Skeletal muscle tissue (tissue), 4 donors: ENCODE measurements around the gene DCAF8. TPM values are rescaled to one million over a fixed set of nuclear protein-coding genes. Genes with fewer than 3 reads are reported as not detected.

Experiments
- H3K27ac ChIP-seq: one replicate; pipeline ENCODE4 v1.7.0; 2013; ENCODE audit warnings: mild to moderate bottlenecking, low read depth, low read length, inconsistent platforms
- H3K27me3 ChIP-seq, 3 donors: one replicate each; pipeline ENCODE4 v1.7.0; 2013; ENCODE audit warnings: low read length in 3 of 3; ENCODE audit not compliant: control insufficient read depth in 3 of 3, insufficient read depth in 3 of 3
- H3K36me3 ChIP-seq, 3 donors: one replicate each; pipeline ENCODE4 v1.7.0; 2013; ENCODE audit warnings: low read length in 3 of 3; ENCODE audit not compliant: control insufficient read depth in 3 of 3, insufficient read depth in 3 of 3
- H3K4me1 ChIP-seq, 3 donors: one replicate each; pipeline ENCODE4 v1.7.0; 2013; ENCODE audit warnings: low read length in 3 of 3, mild to moderate bottlenecking in 3 of 3; ENCODE audit not compliant: control insufficient read depth in 3 of 3, insufficient read depth in 3 of 3
- H3K4me3 ChIP-seq, 3 donors: one replicate each; pipeline ENCODE4 v1.7.0; 2013; ENCODE audit warnings: low read length in 3 of 3
- H3K9ac ChIP-seq, 3 donors: one replicate each; pipeline ENCODE4 v1.7.0; 2013; ENCODE audit warnings: low read length in 3 of 3, mild to moderate bottlenecking in 3 of 3, moderate library complexity in 2 of 3, low read depth in 1 of 3
- H3K9me3 ChIP-seq, 3 donors: one replicate each; pipeline ENCODE4 v1.7.0; 2013; ENCODE audit warnings: low read length in 3 of 3; ENCODE audit not compliant: control insufficient read depth in 3 of 3
- total RNA-seq: library from RNA; depleted of rRNA; stranded (reverse); fragments of >200 nt; gene quantifications from one replicate; pipeline ENCODE4 v1.2.3, GENCODE V29; 2014
- donor health status: Osteomylitis.

The DCAF8 gene
- total RNA-seq, 1 donor from 2014 or later, result 63.2 TPM

- Histone ChIP-seq H3K4me1 (peaks cover 7 to 11% (median 11%) of the 10 kb centered on the region in 3 donors), H3K9me3 (no peaks in the 10 kb centered on the region), H3K4me3 (no peak overlapping the region), H3K9ac (no peak overlapping the region), H3K27ac (no peak overlapping the region), H3K27me3 (no peaks in the 10 kb centered on the region), H3K36me3 (peaks cover 32 to 68% (median 53%) of the 10 kb centered on the region in 3 donors)
These were observed 25.5 kb downstream of the DCAF8 start for GRCh38 chr1:160236806-160237205.

- H3K27ac ChIP-seq, result no peak overlapping the region
- H3K9ac ChIP-seq, result no peak overlapping the region
- peaks cover 0 to under 1% (median 0%) of the 10 kb centered on the region in 3 donors for H3K4me1 ChIP-seq
- H3K36me3 ChIP-seq, result peaks cover 23 to 73% (median 59%) of the 10 kb centered on the region in 3 donors
- no peak overlapping the region for H3K4me3 ChIP-seq
- no peaks in the 10 kb centered on the region for H3K27me3 ChIP-seq
- H3K9me3 ChIP-seq, result no peaks in the 10 kb centered on the region
These were observed 29.4 kb downstream of the DCAF8 start for GRCh38 chr1:160232911-160233310.

GRCh38 chr1:160228431-160228830 is 33.9 kb downstream of the DCAF8 start:
- H3K4me3 ChIP-seq, result no peak overlapping the region
- H3K36me3 ChIP-seq, result peaks cover 37 to 85% (median 74%) of the 10 kb centered on the region in 3 donors
- no peak overlapping the region for H3K9ac ChIP-seq
- H3K4me1 ChIP-seq, result peaks cover 0 to 6% (median 0%) of the 10 kb centered on the region in 3 donors
- H3K27ac ChIP-seq, result no peak overlapping the region
- no peaks in the 10 kb centered on the region for H3K9me3 ChIP-seq
- no peaks in the 10 kb centered on the region for H3K27me3 ChIP-seq

GRCh38 chr1:160227561-160227960 is 34.8 kb downstream of the DCAF8 start:
- Histone ChIP-seq H3K36me3 (peaks cover 45 to 87% (median 83%) of the 10 kb centered on the region in 3 donors), H3K4me3 (no peak overlapping the region), H3K4me1 (peaks cover 0 to 6% (median 0%) of the 10 kb centered on the region in 3 donors), H3K9me3 (no peaks in the 10 kb centered on the region), H3K27ac (no peak overlapping the region), H3K27me3 (no peaks in the 10 kb centered on the region), H3K9ac (no peak overlapping the region)

GRCh38 chr1:160227034-160227433 is 35.3 kb downstream of the DCAF8 start:
- no peaks in the 10 kb centered on the region for H3K9me3 ChIP-seq
- H3K36me3 ChIP-seq, result peaks cover 50 to 91% (median 87%) of the 10 kb centered on the region in 3 donors
- no peak overlapping the region for H3K27ac ChIP-seq
- H3K4me3 ChIP-seq, result no peak overlapping the region
- H3K9ac ChIP-seq, result no peak overlapping the region
- no peaks in the 10 kb centered on the region for H3K27me3 ChIP-seq
- H3K4me1 ChIP-seq, result peaks cover 0 to 6% (median 0%) of the 10 kb centered on the region in 3 donors

GRCh38 chr1:160226623-160227022 is 35.7 kb downstream of the DCAF8 start:
- no peak overlapping the region for H3K4me3 ChIP-seq
- H3K36me3 ChIP-seq, result peaks cover 50 to 90% (median 89%) of the 10 kb centered on the region in 3 donors
- no peak overlapping the region for H3K9ac ChIP-seq
- H3K9me3 ChIP-seq, result no peaks in the 10 kb centered on the region
- peaks cover 0 to 6% (median 0%) of the 10 kb centered on the region in 3 donors for H3K4me1 ChIP-seq
- no peaks in the 10 kb centered on the region for H3K27me3 ChIP-seq
- no peak overlapping the region for H3K27ac ChIP-seq

GRCh38 chr1:160225345-160225744 is 37.0 kb downstream of the DCAF8 start:
- peaks cover 56 to 91% (median 88%) of the 10 kb centered on the region in 3 donors for H3K36me3 ChIP-seq
- H3K27ac ChIP-seq, result no peak overlapping the region
- H3K9me3 ChIP-seq, result no peaks in the 10 kb centered on the region

GRCh38 chr1:160224606-160225005 is 37.7 kb downstream of the DCAF8 start:
- peaks cover 3 to 8% (median 3%) of the 10 kb centered on the region in 3 donors for H3K4me1 ChIP-seq
- no peak overlapping the region for H3K4me3 ChIP-seq
- no peak overlapping the region for H3K9ac ChIP-seq
- H3K9me3 ChIP-seq, result no peaks in the 10 kb centered on the region
- H3K27me3 ChIP-seq, result no peaks in the 10 kb centered on the region
- peaks cover 59 to 89% (median 86%) of the 10 kb centered on the region in 3 donors for H3K36me3 ChIP-seq
- no peak overlapping the region for H3K27ac ChIP-seq

More at GRCh38 chr1:160225345-160225744, 37.0 kb downstream of the DCAF8 start:
- H3K9ac ChIP-seq, result no peak overlapping the region
- peaks cover 0 to 6% (median 0%) of the 10 kb centered on the region in 3 donors for H3K4me1 ChIP-seq
- H3K27me3 ChIP-seq, result no peaks in the 10 kb centered on the region
- H3K4me3 ChIP-seq, result no peak overlapping the region

GRCh38 chr1:160222546-160222945 is 39.8 kb downstream of the DCAF8 start:
- Histone ChIP-seq H3K9ac (no peak overlapping the region), H3K27me3 (no peaks in the 10 kb centered on the region), H3K27ac (no peak overlapping the region), H3K9me3 (no peaks in the 10 kb centered on the region), H3K4me3 (no peak overlapping the region), H3K36me3 (peaks cover 69 to 91% (median 86%) of the 10 kb centered on the region in 3 donors), H3K4me1 (peaks cover 14 to 24% (median 19%) of the 10 kb centered on the region in 3 donors)

GRCh38 chr1:160221089-160221488 is 41.3 kb downstream of the DCAF8 start:
- H3K36me3 ChIP-seq, result peaks cover 74 to 94% (median 84%) of the 10 kb centered on the region in 3 donors
- no peak overlapping the region for H3K4me3 ChIP-seq
- H3K9me3 ChIP-seq, result no peaks in the 10 kb centered on the region
- no peaks in the 10 kb centered on the region for H3K27me3 ChIP-seq
- peaks cover 17 to 21% (median 18%) of the 10 kb centered on the region in 3 donors for H3K4me1 ChIP-seq
- H3K27ac ChIP-seq, result no peak overlapping the region
- no peak overlapping the region for H3K9ac ChIP-seq
